HG03139 (cell line): ENCODE data around the gene RAB11FIP4.

Experiments
- ATAC-seq: cut with Tn5 transposase; IDR thresholded peaks from one replicate; pipeline ENCODE4 v1.9.1; 2021; ENCODE audit not compliant: unreplicated experiment

Gene RAB11FIP4

GRCh38 chr17:31538080-31538762 lies 146.7 kb downstream of the RAB11FIP4 start:
- no peak for ATAC-seq

- no peak for ATAC-seq
Observed at GRCh38 chr17:31540602-31541307, 149.3 kb downstream of the RAB11FIP4 start.

GRCh38 chr17:31541559-31541958 lies 150.1 kb downstream of the RAB11FIP4 start:
- no peak for ATAC-seq

GRCh38 chr17:31544186-31544585 lies 152.7 kb downstream of the RAB11FIP4 start:
- ATAC-seq: no peak

GRCh38 chr17:31546650-31547049 lies 155.2 kb downstream of the RAB11FIP4 start:
- no peak for ATAC-seq

- no peak for ATAC-seq
Observed at GRCh38 chr17:31548709-31549108, 157.2 kb downstream of the RAB11FIP4 start.

GRCh38 chr17:31549121-31549524 lies 157.6 kb downstream of the RAB11FIP4 start:
- ATAC-seq: peak; percentile 6

- peak; percentile 62 for ATAC-seq
Observed at GRCh38 chr17:31549525-31550388, 158.3 kb downstream of the RAB11FIP4 start.

GRCh38 chr17:31550389-31551056 lies 159.0 kb downstream of the RAB11FIP4 start:
- no peak for ATAC-seq

- ATAC-seq: no peak
Observed at GRCh38 chr17:31552568-31552967, 161.1 kb downstream of the RAB11FIP4 start.

- ATAC-seq: no peak
Observed at GRCh38 chr17:31553506-31553905, 162.0 kb downstream of the RAB11FIP4 start.

GRCh38 chr17:31554930-31555329 lies 163.5 kb downstream of the RAB11FIP4 start:
- ATAC-seq: no peak

GRCh38 chr17:31556969-31557645 lies 165.6 kb downstream of the RAB11FIP4 start:
- no peak for ATAC-seq

- ATAC-seq: no peak
Observed at GRCh38 chr17:31558748-31559583, 167.5 kb downstream of the RAB11FIP4 start.

GRCh38 chr17:31559584-31560501 lies 168.4 kb downstream of the RAB11FIP4 start:
- ATAC-seq: no peak

- no peak for ATAC-seq
Observed at GRCh38 chr17:31560616-31561235, 169.3 kb downstream of the RAB11FIP4 start.

- ATAC-seq: no peak
Observed at GRCh38 chr17:31561469-31562375, 170.2 kb downstream of the RAB11FIP4 start.
